OCI-LY3 (cell line): Measurements from ENCODE around the gene KRT1.

Experiments
- H2AFZ ChIP-seq: fragments of 200-600, 300-600 bp; shearing (Covaris generic); 2 replicates; pipeline ENCODE4 v1.6.0; 2014; ENCODE audit warnings: antibody characterized with exemption, low read depth, low read length
- H3K27ac ChIP-seq: fragments of 200-600, 300-600 bp; sonication (generic); 2 replicates; pipeline ENCODE4 v1.5.1; 2014; ENCODE audit warnings: mild to moderate bottlenecking, low read length, moderate library complexity, mixed read lengths
- H3K27me3 ChIP-seq: fragments of 200-600, 300-600 bp; sonication (generic); 2 replicates; pipeline ENCODE4 v1.6.1; 2014; ENCODE audit warnings: low read depth, low read length, mixed read lengths
- H3K36me3 ChIP-seq: fragments of 200-600, 300-600 bp; sonication (generic); replicated peaks from 2 replicates; pipeline ENCODE3; 2014; ENCODE audit warnings: low read depth, low read length, mixed read lengths
- H3K4me1 ChIP-seq: fragments of 300-600, 200-600 bp; sonication (generic); 2 replicates; pipeline ENCODE4 v1.6.1; 2014; ENCODE audit warnings: low read length, mixed read lengths
- H3K4me2 ChIP-seq: fragments of 200-600, 300-600 bp; sonication (generic); 2 replicates; pipeline ENCODE4 v1.6.1; 2014; ENCODE audit warnings: low read length, mixed read lengths
- H3K4me3 ChIP-seq: fragments of 300-600, 200-600 bp; sonication (generic); 2 replicates; pipeline ENCODE4 v1.5.1; 2014; ENCODE audit warnings: antibody characterized with exemption, mild to moderate bottlenecking, low read length, moderate library complexity
- H3K79me2 ChIP-seq: fragments of 300-600, 200-600 bp; shearing (Covaris generic); 2 replicates; pipeline ENCODE4 v1.6.1; 2014; ENCODE audit warnings: mild to moderate bottlenecking, low read length, mixed read lengths
- H3K9ac ChIP-seq: fragments of 300-600, 200-600 bp; shearing (Covaris generic); 2 replicates; pipeline ENCODE4 v1.6.0; 2014; ENCODE audit warnings: mild to moderate bottlenecking, low read length, moderate library complexity
- H3K9me3 ChIP-seq: fragments of 200-600, 300-600 bp; shearing (Covaris generic); 2 replicates; pipeline ENCODE4 v1.6.1; 2014; ENCODE audit warnings: low read length, mixed read lengths; ENCODE audit not compliant: insufficient read depth
- H4K20me1 ChIP-seq: fragments of 200-600, 300-600 bp; sonication (generic); 2 replicates; pipeline ENCODE4 v1.6.1; 2016; ENCODE audit warnings: low read length, mixed read lengths; ENCODE audit not compliant: insufficient read depth
- EZH2phosphoT487 ChIP-seq: fragments of 200-600 bp; shearing (Covaris generic); IDR thresholded peaks from 2 replicates; pipeline ENCODE4 v1.6.1; 2018; ENCODE audit warnings: antibody characterized with exemption, mixed run types, low read depth
- TF ChIP-seq, protein P1 (sequence below): fragments of 200-600, 300-600 bp; sonication (generic); IDR thresholded peaks from 2 replicates; pipeline ENCODE4 v1.5.1; 2014; ENCODE audit warnings: antibody characterized with exemption, low read length, low read depth

KRT1 gene

GRCh38 chr12:52703878-52704277 lies 23.7 kb upstream of the KRT1 start:
- H3K9me3 ChIP-seq: no peaks in the 10 kb centered on the region
- no peaks in the 10 kb centered on the region for H3K79me2 ChIP-seq
- no peak overlapping the region for H3K4me3 ChIP-seq
- no peak overlapping the region for H3K27ac ChIP-seq
- H2AFZ ChIP-seq: no peak overlapping the region
- no peaks in the 10 kb centered on the region for H3K4me1 ChIP-seq
- H4K20me1 ChIP-seq: no peaks in the 10 kb centered on the region
- no peaks in the 10 kb centered on the region for H3K36me3 ChIP-seq
- H3K27me3 ChIP-seq: peaks cover 12% of the 10 kb centered on the region
- no peak overlapping the region for H3K9ac ChIP-seq
- no peak overlapping the region for H3K4me2 ChIP-seq
- TF ChIP-seq, protein P1, sequence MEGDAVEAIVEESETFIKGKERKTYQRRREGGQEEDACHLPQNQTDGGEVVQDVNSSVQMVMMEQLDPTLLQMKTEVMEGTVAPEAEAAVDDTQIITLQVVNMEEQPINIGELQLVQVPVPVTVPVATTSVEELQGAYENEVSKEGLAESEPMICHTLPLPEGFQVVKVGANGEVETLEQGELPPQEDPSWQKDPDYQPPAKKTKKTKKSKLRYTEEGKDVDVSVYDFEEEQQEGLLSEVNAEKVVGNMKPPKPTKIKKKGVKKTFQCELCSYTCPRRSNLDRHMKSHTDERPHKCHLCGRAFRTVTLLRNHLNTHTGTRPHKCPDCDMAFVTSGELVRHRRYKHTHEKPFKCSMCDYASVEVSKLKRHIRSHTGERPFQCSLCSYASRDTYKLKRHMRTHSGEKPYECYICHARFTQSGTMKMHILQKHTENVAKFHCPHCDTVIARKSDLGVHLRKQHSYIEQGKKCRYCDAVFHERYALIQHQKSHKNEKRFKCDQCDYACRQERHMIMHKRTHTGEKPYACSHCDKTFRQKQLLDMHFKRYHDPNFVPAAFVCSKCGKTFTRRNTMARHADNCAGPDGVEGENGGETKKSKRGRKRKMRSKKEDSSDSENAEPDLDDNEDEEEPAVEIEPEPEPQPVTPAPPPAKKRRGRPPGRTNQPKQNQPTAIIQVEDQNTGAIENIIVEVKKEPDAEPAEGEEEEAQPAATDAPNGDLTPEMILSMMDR: no peak
- TF ChIP-seq EZH2phosphoT487: no peak

DNA sequence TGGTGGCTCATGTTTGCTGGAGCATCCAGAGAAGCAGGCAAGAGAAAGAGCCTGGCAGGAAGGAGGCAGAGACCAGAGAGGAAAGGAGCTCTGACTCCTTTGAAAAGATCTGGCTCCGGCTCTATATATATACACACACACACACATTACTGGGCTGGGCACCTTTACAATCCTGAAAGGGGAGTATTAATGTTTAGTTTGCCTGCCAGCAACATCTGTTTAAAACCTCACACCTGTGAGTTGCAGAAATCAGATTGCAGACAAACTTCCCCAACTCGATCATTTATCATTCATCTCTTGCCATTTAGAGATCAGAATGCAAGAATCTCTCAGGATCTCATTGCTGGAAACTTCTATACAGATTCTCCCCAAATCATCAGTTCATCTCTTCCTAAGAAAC lies 23.2 kb upstream of the KRT1 start, which contains the start of gene KRT77:
Gene KRT77, minus strand, starts transcription at position 101 of the 400 bp plus-strand sequence. Its CDS starts 90 bp downstream, at position 11.
- Histone ChIP-seq H3K4me2 (no peak within 1 kb of the TSS), H3K36me3 (no peaks in the 10 kb centered on the region), H3K79me2 (no peaks in the 10 kb centered on the region), H3K4me3 (no peak within 1 kb of the TSS), H3K27ac (no peak within 1 kb of the TSS), H3K9ac (no peak within 1 kb of the TSS), H3K27me3 (peaks cover 12% of the 10 kb centered on the region), H3K4me1 (no peaks in the 10 kb centered on the region), H2AFZ (no peak within 1 kb of the TSS), H3K9me3 (no peaks in the 10 kb centered on the region), H4K20me1 (no peaks in the 10 kb centered on the region)
- TF ChIP-seq EZH2phosphoT487: no peak

DNA sequence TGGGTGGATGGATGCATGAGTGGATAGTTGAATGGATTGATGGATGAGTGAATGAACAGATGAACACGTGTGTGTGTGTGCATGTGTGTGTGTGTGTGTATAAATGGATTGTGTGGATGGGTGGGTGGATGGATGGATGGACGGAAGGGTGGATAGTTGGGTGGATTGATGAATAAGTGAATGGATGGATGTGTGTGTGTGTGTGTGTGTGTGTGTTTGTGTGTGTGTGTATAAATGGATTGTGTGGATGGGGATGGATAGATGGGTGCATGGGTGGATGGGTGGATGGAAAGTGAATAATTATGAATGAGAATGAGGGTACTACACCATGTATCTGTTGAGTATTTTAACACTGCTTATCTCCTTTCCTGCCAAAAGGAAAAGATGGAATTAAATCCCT lies 22.1 kb upstream of the KRT1 start:
- Histone ChIP-seq H3K4me2 (no peak overlapping the region), H3K9me3 (no peaks in the 10 kb centered on the region), H3K79me2 (no peaks in the 10 kb centered on the region), H4K20me1 (no peaks in the 10 kb centered on the region), H3K9ac (no peak overlapping the region), H3K27me3 (peaks cover 12% of the 10 kb centered on the region), H2AFZ (no peak overlapping the region), H3K27ac (no peak overlapping the region), H3K36me3 (no peaks in the 10 kb centered on the region), H3K4me1 (no peaks in the 10 kb centered on the region), H3K4me3 (no peak overlapping the region)
- TF ChIP-seq EZH2phosphoT487: no peak
- TF ChIP-seq, protein P1: no peak

DNA sequence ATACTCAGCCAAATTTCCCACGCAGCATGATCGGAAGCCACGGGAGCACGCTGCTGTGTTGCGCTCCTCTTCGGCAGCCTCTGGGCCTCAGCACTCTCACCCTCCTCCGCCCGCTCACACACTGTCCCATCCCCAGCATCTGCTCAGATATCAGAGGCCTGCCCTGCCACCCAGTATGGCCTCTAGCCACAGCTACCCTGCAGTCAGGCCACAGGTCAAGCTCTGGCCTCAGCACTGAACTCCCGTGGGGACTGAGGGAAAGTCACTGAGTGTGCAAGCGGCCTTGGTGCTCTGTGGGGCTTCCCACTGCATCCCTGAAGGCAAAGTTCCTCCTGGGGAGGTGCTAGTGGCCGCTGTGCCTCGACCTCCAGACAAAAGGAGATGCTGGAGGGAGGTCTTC lies 21.1 kb upstream of the KRT1 start:
- H3K4me3 ChIP-seq: no peak overlapping the region
- H3K4me1 ChIP-seq: no peaks in the 10 kb centered on the region
- no peak overlapping the region for H2AFZ ChIP-seq
- TF ChIP-seq, protein P1: no peak
- TF ChIP-seq EZH2phosphoT487: no peak
- H3K27me3 ChIP-seq: peaks cover 14% of the 10 kb centered on the region
- no peaks in the 10 kb centered on the region for H4K20me1 ChIP-seq
- H3K79me2 ChIP-seq: no peaks in the 10 kb centered on the region
- no peak overlapping the region for H3K9ac ChIP-seq
- H3K36me3 ChIP-seq: no peaks in the 10 kb centered on the region
- no peak overlapping the region for H3K27ac ChIP-seq
- no peaks in the 10 kb centered on the region for H3K9me3 ChIP-seq
- no peak overlapping the region for H3K4me2 ChIP-seq

DNA sequence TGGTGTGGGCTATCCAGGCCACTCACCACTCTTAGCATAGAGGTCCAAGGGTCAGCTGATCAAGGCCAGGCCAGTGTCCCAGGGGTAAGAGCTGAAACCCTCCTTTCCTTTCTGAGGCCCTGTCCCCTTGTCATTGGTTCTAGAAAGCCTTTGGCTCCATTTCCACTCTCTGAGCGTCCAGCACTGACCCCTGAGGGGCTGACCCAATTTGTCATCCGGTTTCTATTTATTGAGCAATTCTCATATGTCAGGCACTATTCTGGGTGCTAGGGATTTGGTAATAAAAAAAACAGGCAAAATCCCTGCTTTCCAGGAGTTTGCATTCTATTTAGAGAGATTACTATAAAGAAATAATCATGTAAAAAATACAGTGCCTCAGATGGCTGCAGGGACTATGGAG lies 19.8 kb upstream of the KRT1 start:
- no peaks in the 10 kb centered on the region for H4K20me1 ChIP-seq
- peaks cover 24% of the 10 kb centered on the region for H3K27me3 ChIP-seq
- H3K79me2 ChIP-seq: no peaks in the 10 kb centered on the region
- H2AFZ ChIP-seq: no peak overlapping the region
- no peak overlapping the region for H3K4me2 ChIP-seq
- H3K27ac ChIP-seq: no peak overlapping the region
- H3K4me1 ChIP-seq: no peaks in the 10 kb centered on the region
- H3K4me3 ChIP-seq: no peak overlapping the region
- no peak overlapping the region for H3K9ac ChIP-seq
- TF ChIP-seq, protein P1: no peak
- TF ChIP-seq EZH2phosphoT487: no peak
- no peaks in the 10 kb centered on the region for H3K36me3 ChIP-seq
- H3K9me3 ChIP-seq: no peaks in the 10 kb centered on the region
